HCT116 (cell line): Measurements from ENCODE around the gene ITPR1. TPM values are rescaled to one million over a fixed set of nuclear protein-coding genes. Genes with fewer than 3 reads are reported as not detected.

ENCODE experiments used
- ATAC-seq: fragments of 200-7000 bp; cut with Tn5 transposase; 2 replicates; pipeline ENCODE4 v1.9.1; 2020; ENCODE audit warnings: mild to moderate bottlenecking, moderate library complexity
- BruUV-seq: library from RNA; stranded (reverse); fragments of 400-500 nt; replicated peaks from 2 replicates; lab custom pipeline; 2021; lab: Mats Ljungman, UMichigan
- CTCF ChIA-PET: fragments of 300-600 bp; sonication (Branson Sonifier 250); formaldehyde crosslinking; loops from one replicate; lab custom pipeline; 2021; ENCODE audit warnings: antibody characterized with exemption; lab: Charles Lee
- POLR2A ChIA-PET: fragments of 300-600, 350-600 bp; sonication (Branson Sonifier 250); formaldehyde crosslinking; loops from one replicate; lab custom pipeline; 2021; ENCODE audit warnings: antibody characterized with exemption; lab: Charles Lee
- RAD21 ChIA-PET, 2 experiments: fragments of 300-600 bp; sonication (Branson Sonifier 250); formaldehyde crosslinking; loops; one replicate each; lab custom pipeline; 2023; ENCODE audit warnings: low total read pairs in 2 of 2; ENCODE audit not compliant: uncharacterized antibody in 2 of 2, unreplicated experiment in 2 of 2, low non-redundant PET in 1 of 2; lab: Charles Lee
- DNase-seq: peaks from one replicate; pipeline ENCODE4 v3.0.0-alpha.2; 2010; ENCODE audit warnings: low read depth, low spot score
- H2AFZ ChIP-seq: fragments of 200-600 bp; shearing (Covaris generic), sonication (generic); 2 replicates; pipeline ENCODE4 v1.6.1; 2017; ENCODE audit warnings: low read depth, mixed run types, mixed read lengths, antibody characterized with exemption, low read length; ENCODE audit not compliant: poor library complexity, severe bottlenecking
- H3K27ac ChIP-seq: 2 replicates; pipeline ENCODE4 v1.5.1; 2012; ENCODE audit warnings: low read depth, low read length
- H3K27me3 ChIP-seq: fragments of 200-600 bp; sonication (generic); 2 replicates; pipeline ENCODE4 v1.6.1; 2016; ENCODE audit warnings: mixed run types, low read length, mixed read lengths; ENCODE audit not compliant: insufficient read depth
- H3K36me3 ChIP-seq, 2 experiments: fragments of 200-500 bp in 1 of 2; fragments of 200-600 bp in 1 of 2; sonication (Bioruptor generic) in 1 of 2; sonication (generic) in 1 of 2; 2 replicates each; pipeline versions ENCODE4 v1.5.1 to v1.6.1; 2014 to 2016; ENCODE audit warnings: low read length in 2 of 2, inconsistent platforms in 1 of 2, mixed read lengths in 1 of 2, mixed run types in 1 of 2; ENCODE audit not compliant: insufficient read depth in 2 of 2, control insufficient read depth in 1 of 2
- H3K4me1 ChIP-seq, 2 experiments: fragments of 200-600 bp in 1 of 2; sonication (generic) in 1 of 2; 2 replicates each; pipeline versions ENCODE4 v1.5.1 to v1.6.1; 2012 to 2017; ENCODE audit warnings: low read length in 2 of 2, inconsistent platforms in 1 of 2, mild to moderate bottlenecking in 1 of 2, mixed read lengths in 1 of 2, mixed run types in 1 of 2, moderate library complexity in 1 of 2; ENCODE audit not compliant: insufficient read depth in 2 of 2, control insufficient read depth in 1 of 2
- H3K4me2 ChIP-seq: fragments of 200-600 bp; sonication (generic); 2 replicates; pipeline ENCODE4 v1.6.1; 2017; ENCODE audit warnings: mixed run types, low read length, mixed read lengths
- H3K4me3 ChIP-seq, 2 experiments: fragments of 200-600 bp in 1 of 2; sonication (generic) in 1 of 2; replicated peaks in 1 of 2; 2 replicates each; pipeline ENCODE4 v1.5.1; 2011 to 2016; ENCODE audit warnings: low read length in 2 of 2, control low read depth in 1 of 2, low read depth in 1 of 2, mild to moderate bottlenecking in 1 of 2, mixed read lengths in 1 of 2, mixed run types in 1 of 2
- H3K79me2 ChIP-seq: fragments of 200-600 bp; sonication (generic); 2 replicates; pipeline ENCODE4 v1.6.1; 2017; ENCODE audit warnings: mild to moderate bottlenecking, mixed run types, low read length, moderate library complexity, mixed read lengths; ENCODE audit not compliant: insufficient read depth
- H3K9ac ChIP-seq: fragments of 200-600 bp; sonication (generic); 2 replicates; pipeline ENCODE4 v1.6.1; 2016; ENCODE audit warnings: low read length, mixed read lengths
- H3K9me2 ChIP-seq: fragments of 200-600 bp; sonication (generic), shearing (Covaris generic); 2 replicates; pipeline ENCODE4 v1.6.1; 2017; ENCODE audit warnings: mixed run types, mild to moderate bottlenecking, moderate library complexity; ENCODE audit not compliant: insufficient read depth
- H3K9me3 ChIP-seq, 2 experiments: fragments of 200-500 bp in 1 of 2; fragments of 200-600 bp in 1 of 2; sonication (Bioruptor generic) in 1 of 2; sonication (generic) in 1 of 2; 2 replicates each; pipeline ENCODE4 v1.6.1; 2014 to 2017; ENCODE audit warnings: low read length in 2 of 2, mixed read lengths in 2 of 2, inconsistent platforms in 1 of 2, low read depth in 1 of 2, mild to moderate bottlenecking in 1 of 2, mixed run types in 1 of 2, moderate library complexity in 1 of 2; ENCODE audit not compliant: control insufficient read depth in 1 of 2, insufficient read depth in 1 of 2
- H4K20me1 ChIP-seq: fragments of 200-600 bp; sonication (generic), shearing (Covaris generic); 2 replicates; pipeline ENCODE4 v1.6.1; 2017; ENCODE audit warnings: mixed run types, mild to moderate bottlenecking, moderate library complexity; ENCODE audit not compliant: insufficient read depth
- ATF3 ChIP-seq: IDR thresholded peaks from 2 replicates; pipeline ENCODE4 v1.6.1; 2012
- EZH2phosphoT487 ChIP-seq: fragments of 200-600 bp; IDR thresholded peaks from 2 replicates; pipeline ENCODE4 v1.6.1; 2018; ENCODE audit warnings: antibody characterized with exemption, borderline replicate concordance
- JUND ChIP-seq: IDR thresholded peaks from 2 replicates; pipeline ENCODE4 v1.6.1; 2012
- MAX ChIP-seq: IDR thresholded peaks from 2 replicates; pipeline ENCODE4 v1.6.1; 2012
- POLR2AphosphoS5 ChIP-seq: IDR thresholded peaks from 2 replicates; pipeline ENCODE4 v1.6.1; 2011; ENCODE audit warnings: mild to moderate bottlenecking, low read depth, low read length, moderate library complexity
- REST ChIP-seq: IDR thresholded peaks from 2 replicates; pipeline ENCODE4 v1.6.1; 2012; ENCODE audit warnings: low read depth
- YY1 ChIP-seq: IDR thresholded peaks from 2 replicates; pipeline ENCODE4 v1.6.1; 2011; ENCODE audit warnings: low read length, low read depth, moderate library complexity, mild to moderate bottlenecking; ENCODE audit not compliant: insufficient replicate concordance; ENCODE audit errors: extremely low read depth
- ZBTB33 ChIP-seq: IDR thresholded peaks from 2 replicates; pipeline ENCODE4 v1.6.1; 2011; ENCODE audit warnings: mild to moderate bottlenecking, low read length, moderate library complexity; ENCODE audit not compliant: insufficient replicate concordance; ENCODE audit errors: extremely low read depth
- ZFX ChIP-seq: fragments of 450-650 bp; IDR thresholded peaks from 2 replicates; pipeline ENCODE4 v1.6.1; 2017
- ZNF274 ChIP-seq: fragments of 200-500 bp; sonication (Bioruptor generic); IDR thresholded peaks from 2 replicates; pipeline ENCODE4 v1.6.1; 2014; ENCODE audit warnings: mild to moderate bottlenecking, low read depth, low read length, inconsistent platforms
- intact Hi-C: fragments of 100-400 bp; cut with micrococcal nuclease; formaldehyde crosslinking; loops from 2 replicates; pipeline ENCODE4 v1.10.0; 2022
- total RNA-seq: library from RNA; stranded (reverse); gene quantifications from one replicate; pipeline ENCODE4 v1.2.1, GENCODE V29; 2021; ENCODE audit not compliant: unreplicated experiment

Gene ITPR1
- total RNA-seq, 1 experiment from 2014 or later = 9.2 TPM

GRCh38 chr3:4634894-4635293, 141.7 kb downstream of the ITPR1 start:
- no peak overlapping the region for H3K27ac ChIP-seq
- RAD21 ChIA-PET = no interaction called here
- H3K79me2 ChIP-seq = no peaks in the 10 kb centered on the region
- H3K36me3 ChIP-seq = no peaks in the 10 kb centered on the region
- H3K4me3 ChIP-seq = no peak overlapping the region
- CTCF ChIA-PET = interaction anchor here (3.4 kb wide), 1 partner anchor 284 kb away, joined by 83 read pairs; no protein-coding TSS in a partner anchor
- intact Hi-C loops = loop anchor here (5.0 kb wide), 1 partner anchor 303 kb away; no protein-coding TSS in a partner anchor
- no TSS peak for BruUV-seq
- H3K9ac ChIP-seq = no peak overlapping the region
- H3K9me2 ChIP-seq = no peaks in the 10 kb centered on the region
- ATAC-seq = no peak
- H4K20me1 ChIP-seq = no peaks in the 10 kb centered on the region
- POLR2A ChIA-PET = no interaction called here
- no peaks in the 10 kb centered on the region for H3K9me3 ChIP-seq
- peaks cover 17% of the 10 kb centered on the region; the same call in 1 of the 2 replicates for H3K27me3 ChIP-seq
- no peaks in the 10 kb centered on the region for H3K4me1 ChIP-seq
- DNase-seq = no peak
- no peak overlapping the region for H3K4me2 ChIP-seq
- TF ChIP-seq YY1 = no peak
- no peak for TF ChIP-seq POLR2AphosphoS5
- no peak for TF ChIP-seq JUND
- TF ChIP-seq ZNF274 = no peak
- no peak for TF ChIP-seq ZBTB33
- no peak for TF ChIP-seq ZFX
- TF ChIP-seq ATF3 = no peak
- TF ChIP-seq REST = no peak
- TF ChIP-seq MAX = no peak
- no peak for TF ChIP-seq EZH2phosphoT487
- TF ChIP-seq, all 23 proteins: peak for 0
- no peak overlapping the region for H2AFZ ChIP-seq
